H1 (cell line): ENCODE measurements around the gene LANCL1. TPM values are rescaled to one million over a fixed set of nuclear protein-coding genes. Genes with fewer than 3 reads are reported as not detected.

Experiments used
- CTCF ChIA-PET: fragments of 300-600 bp; sonication (Branson Sonifier 250); formaldehyde crosslinking; loops from one replicate; lab custom pipeline; 2021; ENCODE audit not compliant: partially characterized antibody; lab: Charles Lee
- POLR2A ChIA-PET: fragments of 300-600 bp; sonication (Branson Sonifier 250); formaldehyde crosslinking; loops from one replicate; lab custom pipeline; 2021; ENCODE audit warnings: inconsistent platforms; ENCODE audit not compliant: partially characterized antibody; lab: Charles Lee
- DNase-seq, 2 experiments: peaks; one replicate each; pipeline versions ENCODE4 v3.0.0 to v3.0.0-alpha.2; 2010 to 2022; ENCODE audit warnings: low spot score in 2 of 2, low read depth in 1 of 2, mixed read lengths in 1 of 2
- FAIRE-seq: peaks from 2 replicates; lab custom pipeline; 2011; peaks lifted over from hg19 to GRCh38; lab: Jason Lieb, UNC
- H2AFZ ChIP-seq: 2 replicates; pipeline ENCODE4 v1.8.1; 2012; ENCODE audit warnings: low read length, inconsistent platforms
- H2AK5ac ChIP-seq: 2 replicates; pipeline ENCODE4 v1.6.1; 2013; ENCODE audit warnings: low read depth, low read length
- H2BK120ac ChIP-seq: replicated peaks from 2 replicates; pipeline ENCODE3; 2013; ENCODE audit warnings: low read depth, low read length, inconsistent platforms
- H2BK12ac ChIP-seq: 2 replicates; pipeline ENCODE4 v1.6.1; 2013; ENCODE audit warnings: low read depth, low read length
- H2BK15ac ChIP-seq: 2 replicates; pipeline ENCODE4 v1.6.1; 2013; ENCODE audit warnings: low read length
- H2BK20ac ChIP-seq: 2 replicates; pipeline ENCODE4 v1.6.1; 2013; ENCODE audit warnings: low read length
- H2BK5ac ChIP-seq: 2 replicates; pipeline ENCODE4 v1.6.1; 2013; ENCODE audit warnings: low read depth, low read length
- H3K14ac ChIP-seq: 2 replicates; pipeline ENCODE4 v1.6.1; 2013; ENCODE audit warnings: inconsistent platforms; ENCODE audit not compliant: insufficient read length
- H3K18ac ChIP-seq: 2 replicates; pipeline ENCODE4 v1.6.1; 2013; ENCODE audit warnings: low read length; ENCODE audit errors: extremely low read depth
- H3K23ac ChIP-seq: 2 replicates; pipeline ENCODE4 v1.6.1; 2013; ENCODE audit warnings: inconsistent platforms; ENCODE audit not compliant: insufficient read length
- H3K23me2 ChIP-seq: 2 replicates; pipeline ENCODE4 v1.6.1; 2013; ENCODE audit warnings: low read depth, low read length
- H3K27ac ChIP-seq: 2 replicates; pipeline ENCODE4 v1.6.1; 2011; ENCODE audit warnings: low read depth, low read length, inconsistent platforms
- H3K27me3 ChIP-seq, 4 experiments: replicated peaks in 1 of 4; 1 replicate in 1 of 4; 2 replicates in 3 of 4; pipeline versions ENCODE4 v1.6.1 to v1.8.1; 2011 to 2013; ENCODE audit warnings: low read length in 3 of 4, mild to moderate bottlenecking in 3 of 4, inconsistent platforms in 2 of 4, mixed read lengths in 2 of 4, moderate library complexity in 1 of 4; ENCODE audit not compliant: control insufficient read depth in 3 of 4, insufficient read depth in 3 of 4; ENCODE audit errors: extremely low read depth in 1 of 4
- H3K36me3 ChIP-seq, 4 experiments: 2 replicates each; pipeline versions ENCODE4 v1.6.1 to v1.8.1; 2011 to 2013; ENCODE audit warnings: mild to moderate bottlenecking in 4 of 4, low read length in 3 of 4, moderate library complexity in 2 of 4, control low read depth in 1 of 4, inconsistent platforms in 1 of 4; ENCODE audit not compliant: insufficient read depth in 4 of 4, control insufficient read depth in 2 of 4
- H3K4ac ChIP-seq: replicated peaks from 2 replicates; pipeline ENCODE3; 2013; ENCODE audit warnings: low read length, low read depth, mixed read lengths, inconsistent platforms; ENCODE audit not compliant: insufficient read length
- H3K4me1 ChIP-seq, 4 experiments: replicated peaks in 1 of 4; 1 replicate in 1 of 4; 2 replicates in 3 of 4; pipeline versions ENCODE4 v1.6.1 to v1.8.1; 2011 to 2013; ENCODE audit warnings: low read length in 3 of 4, inconsistent platforms in 2 of 4, mixed read lengths in 1 of 4; ENCODE audit not compliant: insufficient read depth in 4 of 4, control insufficient read depth in 3 of 4
- H3K4me2 ChIP-seq, 2 experiments: 2 replicates each; pipeline versions ENCODE4 v1.6.1 to v1.8.1; 2011 to 2013; ENCODE audit warnings: low read depth in 2 of 2, low read length in 2 of 2, control low read depth in 1 of 2, inconsistent platforms in 1 of 2, mild to moderate bottlenecking in 1 of 2; ENCODE audit not compliant: insufficient read depth in 1 of 2
- H3K4me3 ChIP-seq, 4 experiments: fragments of 200-600, 300-600 bp in 1 of 4; sonication (generic), shearing (Covaris generic), sonication (Bioruptor Twin) in 1 of 4; 2 replicates each; pipeline versions ENCODE4 v1.5.1 to v1.8.1; 2011 to 2016; ENCODE audit warnings: low read length in 4 of 4, low read depth in 3 of 4, control low read depth in 2 of 4, inconsistent platforms in 2 of 4, mild to moderate bottlenecking in 2 of 4, mixed read lengths in 1 of 4, moderate library complexity in 1 of 4; ENCODE audit not compliant: insufficient read depth in 2 of 4; ENCODE audit errors: extremely low read depth in 1 of 4
- H3K56ac ChIP-seq: replicated peaks from 2 replicates; pipeline ENCODE3; 2013; ENCODE audit warnings: low read depth, mild to moderate bottlenecking, mixed read lengths, low read length, inconsistent platforms; ENCODE audit not compliant: insufficient read length
- H3K79me1 ChIP-seq: 2 replicates; pipeline ENCODE4 v1.6.1; 2013; ENCODE audit warnings: low read depth, low read length, control low read depth
- H3K79me2 ChIP-seq, 2 experiments: 2 replicates each; pipeline versions ENCODE4 v1.6.1 to v1.8.1; 2012 to 2013; ENCODE audit warnings: low read length in 2 of 2, mild to moderate bottlenecking in 2 of 2, inconsistent platforms in 1 of 2; ENCODE audit not compliant: insufficient read depth in 2 of 2, control insufficient read depth in 1 of 2
- H3K9ac ChIP-seq, 4 experiments: replicated peaks in 1 of 4; 1 replicate in 1 of 4; 2 replicates in 3 of 4; pipeline versions ENCODE4 v1.6.1 to v1.8.1; 2011 to 2013; ENCODE audit warnings: low read depth in 3 of 4, low read length in 3 of 4, control low read depth in 2 of 4, mild to moderate bottlenecking in 2 of 4, moderate library complexity in 2 of 4, inconsistent platforms in 1 of 4; ENCODE audit errors: extremely low read depth in 1 of 4
- H3K9me3 ChIP-seq, 2 experiments: 2 replicates each; pipeline versions ENCODE4 v1.6.1 to v1.8.1; 2012 to 2013; ENCODE audit warnings: mild to moderate bottlenecking in 2 of 2, moderate library complexity in 2 of 2, control low read depth in 1 of 2, inconsistent platforms in 1 of 2, low read depth in 1 of 2, low read length in 1 of 2, mixed read lengths in 1 of 2; ENCODE audit not compliant: insufficient read depth in 2 of 2
- H4K20me1 ChIP-seq, 2 experiments: replicated peaks in 1 of 2; 2 replicates each; pipeline versions ENCODE3 to v1.8.1; 2011 to 2013; ENCODE audit warnings: inconsistent platforms in 2 of 2, low read length in 2 of 2, mild to moderate bottlenecking in 1 of 2; ENCODE audit not compliant: insufficient read depth in 2 of 2, control insufficient read depth in 1 of 2
- H4K5ac ChIP-seq: 2 replicates; pipeline ENCODE4 v1.6.1; 2013; ENCODE audit warnings: low read length, low read depth, mixed read lengths, inconsistent platforms; ENCODE audit not compliant: insufficient read length
- H4K8ac ChIP-seq: 2 replicates; pipeline ENCODE4 v1.8.0; 2013; ENCODE audit warnings: mild to moderate bottlenecking, moderate library complexity, low read length, inconsistent platforms; ENCODE audit not compliant: insufficient read depth; ENCODE audit errors: extremely low read depth
- H4K91ac ChIP-seq: replicated peaks from 2 replicates; pipeline ENCODE3; 2013; ENCODE audit warnings: low read length, mixed read lengths, inconsistent platforms; ENCODE audit not compliant: insufficient read length
- FOSL1 ChIP-seq: IDR thresholded peaks from 2 replicates; pipeline ENCODE4 v1.6.1; 2011; ENCODE audit warnings: mild to moderate bottlenecking, low read depth, low read length, moderate library complexity; ENCODE audit not compliant: insufficient read depth
- SUZ12 ChIP-seq: fragments of 200-600 bp; sonication (generic); IDR thresholded peaks from 2 replicates; pipeline ENCODE4 v1.6.1; 2012; ENCODE audit warnings: mild to moderate bottlenecking, inconsistent platforms, low read length, moderate library complexity, mixed read lengths
- USF2 ChIP-seq: IDR thresholded peaks from 2 replicates; pipeline ENCODE4 v1.6.1; 2011; ENCODE audit warnings: low read length, improper control_type of control experiment
- YY1 ChIP-seq: IDR thresholded peaks from 2 replicates; pipeline ENCODE4 v1.6.1; 2011; ENCODE audit warnings: low read depth, mild to moderate bottlenecking, low read length
- polyA plus RNA-seq, 7 experiments: library from polyadenylated mRNA; depleted of rRNA in 3 of 7; stranded (reverse) in 5 of 7; unstranded in 2 of 7; fragments of >200 nt in 5 of 7; fragments of 200-250 nt in 2 of 7; gene quantifications; 1 replicate in 5 of 7; 2 replicates in 1 of 7; 4 replicates in 1 of 7; pipeline versions ENCODE4 v1.2.1 to v1.2.3, GENCODE V29; 2011 to 2013; ENCODE audit warnings: missing spikeins in 2 of 7, mixed read lengths in 2 of 7
- total RNA-seq: library from RNA; stranded (reverse); fragmentation: NEBNext Ultra II Directional; extraction: Animal tissue kit (Norgen Biotek cat#: 25700); gene quantifications from 2 replicates; pipeline ENCODE4 v1.2.1, GENCODE V29; 2021

Gene LANCL1
- total and polyA plus RNA-seq, 2 of the 8 experiments (the other 6 are each of a cell fraction or from before 2014, with no cell fraction given), result 26.2 to 48.7 TPM

GRCh38 chr2:210388148-210388547, 88.4 kb downstream of the LANCL1 start:
- Histone ChIP-seq H3K36me3 (no peaks in the 10 kb centered on the region), H2AK5ac (no peak overlapping the region), H3K27ac (no peak overlapping the region), H3K4me1 (no peaks in the 10 kb centered on the region), H3K23ac (no peak overlapping the region), H3K4ac (no peak overlapping the region), H4K8ac (no peak overlapping the region), H2AFZ (no peak overlapping the region), H3K79me1 (no peaks in the 10 kb centered on the region), H2BK5ac (no peak overlapping the region), H2BK12ac (no peak overlapping the region), H3K23me2 (no peaks in the 10 kb centered on the region), H2BK20ac (no peak overlapping the region), H3K27me3 (no peaks in the 10 kb centered on the region), H3K56ac (no peak overlapping the region), H3K18ac (no peak overlapping the region), H3K79me2 (no peaks in the 10 kb centered on the region), H4K91ac (no peak overlapping the region), H4K5ac (no peak overlapping the region), H2BK15ac (no peak overlapping the region), H3K4me2 (no peak overlapping the region), H3K9ac (no peak overlapping the region), H3K9me3 (no peaks in the 10 kb centered on the region), H4K20me1 (no peaks in the 10 kb centered on the region), H2BK120ac (no peak overlapping the region), H3K14ac (no peak overlapping the region), H3K4me3 (no peak overlapping the region)
- ChIA-PET POLR2A (interaction anchor here (0.6 kb wide), 1 partner anchor 100 kb away, joined by 4 read pairs; no protein-coding TSS in a partner anchor), CTCF (interaction anchor here (0.6 to 0.8 kb wide), 2 partner anchors 11 to 430 kb away, joined by 3 to 5 read pairs; no protein-coding TSS in a partner anchor)
- TF ChIP-seq USF2 (no peak), FOSL1 (no peak), YY1 (no peak), SUZ12 (no peak)
- FAIRE-seq (no peak), DNase-seq (no peak)
